ENCODE results near the gene TWIST2. TPM values are rescaled to one million over a fixed set of nuclear protein-coding genes. Genes with fewer than 3 reads are reported as not detected.

The TWIST2 gene
- total and polyA plus RNA-seq, 2 donors from 2014 or later, result 0.56 to 1.4 TPM

- Histone ChIP-seq H3K9ac (ENCODE audit: low read length in 3 of 3) (no peak overlapping the region), H3K27ac (ENCODE audit: low read depth in 2 of 2, low read length in 2 of 2) (no peak overlapping the region), H3K36me3 (ENCODE audit: control insufficient read depth in 2 of 3, insufficient read depth in 3 of 3, low read length in 3 of 3) (no peaks in the 10 kb centered on the region), H3K9me3 (ENCODE audit: control insufficient read depth in 2 of 3, insufficient read depth in 1 of 3, low read length in 3 of 3) (no peaks in the 10 kb centered on the region), H3K4me3 (ENCODE audit: low read length in 3 of 3) (no peak overlapping the region), H3K27me3 (ENCODE audit: control insufficient read depth, insufficient read depth, low read length) (no peaks in the 10 kb centered on the region), H3K4me1 (ENCODE audit: control insufficient read depth in 2 of 3, insufficient read depth in 2 of 3, low read depth in 1 of 3, low read length in 3 of 3) (no peaks in the 10 kb centered on the region)
- intact Hi-C loops (cut with DNase I), result no loop called here
- DNase-seq (peak in 3 of 5 donors; percentile 15 to 64 (median 36)), FAIRE-seq (no peak)
- TF ChIP-seq CTCF (IDR thresholded peaks at IDR 0.05; ENCODE audit: borderline replicate concordance, extremely low read depth, insufficient read depth), result no peak
Measured at GRCh38 chr2:238875101-238875470, 27.2 kb downstream of the TWIST2 start.

GRCh38 chr2:238875471-238876231, 27.8 kb downstream of the TWIST2 start:
- Histone ChIP-seq H3K4me1 (ENCODE audit: control insufficient read depth in 2 of 3, insufficient read depth in 2 of 3, low read depth in 1 of 3, low read length in 3 of 3) (no peaks in the 10 kb centered on the region), H3K27ac (ENCODE audit: low read depth in 2 of 2, low read length in 2 of 2) (no peak overlapping the region), H3K9ac (ENCODE audit: low read length in 3 of 3) (no peak overlapping the region), H3K27me3 (ENCODE audit: control insufficient read depth, insufficient read depth, low read length) (no peaks in the 10 kb centered on the region), H3K36me3 (ENCODE audit: control insufficient read depth in 2 of 3, insufficient read depth in 3 of 3, low read length in 3 of 3) (no peaks in the 10 kb centered on the region), H3K9me3 (ENCODE audit: control insufficient read depth in 2 of 3, insufficient read depth in 1 of 3, low read length in 3 of 3) (no peaks in the 10 kb centered on the region), H3K4me3 (ENCODE audit: low read length in 3 of 3) (no peak overlapping the region)
- intact Hi-C loops (cut with DNase I), result no loop called here
- no peak for TF ChIP-seq CTCF (IDR thresholded peaks at IDR 0.05; ENCODE audit: borderline replicate concordance, extremely low read depth, insufficient read depth)
- DNase-seq (peak in 1 of 5 donors; percentile 41), FAIRE-seq (no peak)

- FAIRE-seq (no peak), DNase-seq (peak in 1 of 5 donors; percentile 14)
- intact Hi-C loops (cut with DNase I), result no loop called here
- Histone ChIP-seq H3K4me3 (ENCODE audit: low read length in 3 of 3) (no peak overlapping the region), H3K9ac (ENCODE audit: low read length in 3 of 3) (no peak overlapping the region), H3K27ac (ENCODE audit: low read depth in 2 of 2, low read length in 2 of 2) (no peak overlapping the region), H3K4me1 (ENCODE audit: control insufficient read depth in 2 of 3, insufficient read depth in 2 of 3, low read depth in 1 of 3, low read length in 3 of 3) (no peaks in the 10 kb centered on the region), H3K36me3 (ENCODE audit: control insufficient read depth in 2 of 3, insufficient read depth in 3 of 3, low read length in 3 of 3) (no peaks in the 10 kb centered on the region), H3K27me3 (ENCODE audit: control insufficient read depth, insufficient read depth, low read length) (no peaks in the 10 kb centered on the region), H3K9me3 (ENCODE audit: control insufficient read depth in 2 of 3, insufficient read depth in 1 of 3, low read length in 3 of 3) (no peaks in the 10 kb centered on the region)
- no peak for TF ChIP-seq CTCF (IDR thresholded peaks at IDR 0.05; ENCODE audit: borderline replicate concordance, extremely low read depth, insufficient read depth)
Measured at GRCh38 chr2:238876232-238876630, 28.3 kb downstream of the TWIST2 start.
